ENCODE results near the gene DOCK2.

Gene DOCK2

DNA sequence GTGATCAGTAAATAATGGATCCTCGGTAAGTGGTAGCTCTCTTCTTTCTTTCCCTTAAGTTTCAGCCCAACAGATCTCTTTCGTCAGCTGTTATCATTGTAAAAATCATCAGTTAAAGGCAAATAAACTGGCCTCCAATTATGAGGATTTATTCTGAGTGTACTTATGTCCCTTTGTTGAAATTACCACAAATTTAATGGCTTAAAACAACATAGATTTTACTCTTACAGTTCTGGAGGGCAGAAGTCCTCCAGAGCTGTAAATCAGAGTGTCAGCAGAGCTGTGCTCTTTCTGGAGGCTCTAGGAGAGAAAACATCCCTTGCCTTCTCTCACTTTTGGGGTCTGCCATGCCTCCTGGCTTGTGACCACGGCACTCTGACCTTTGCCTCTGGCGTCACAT, 238.7 kb downstream of the DOCK2 start:
- TF ChIP-seq, protein P1, sequence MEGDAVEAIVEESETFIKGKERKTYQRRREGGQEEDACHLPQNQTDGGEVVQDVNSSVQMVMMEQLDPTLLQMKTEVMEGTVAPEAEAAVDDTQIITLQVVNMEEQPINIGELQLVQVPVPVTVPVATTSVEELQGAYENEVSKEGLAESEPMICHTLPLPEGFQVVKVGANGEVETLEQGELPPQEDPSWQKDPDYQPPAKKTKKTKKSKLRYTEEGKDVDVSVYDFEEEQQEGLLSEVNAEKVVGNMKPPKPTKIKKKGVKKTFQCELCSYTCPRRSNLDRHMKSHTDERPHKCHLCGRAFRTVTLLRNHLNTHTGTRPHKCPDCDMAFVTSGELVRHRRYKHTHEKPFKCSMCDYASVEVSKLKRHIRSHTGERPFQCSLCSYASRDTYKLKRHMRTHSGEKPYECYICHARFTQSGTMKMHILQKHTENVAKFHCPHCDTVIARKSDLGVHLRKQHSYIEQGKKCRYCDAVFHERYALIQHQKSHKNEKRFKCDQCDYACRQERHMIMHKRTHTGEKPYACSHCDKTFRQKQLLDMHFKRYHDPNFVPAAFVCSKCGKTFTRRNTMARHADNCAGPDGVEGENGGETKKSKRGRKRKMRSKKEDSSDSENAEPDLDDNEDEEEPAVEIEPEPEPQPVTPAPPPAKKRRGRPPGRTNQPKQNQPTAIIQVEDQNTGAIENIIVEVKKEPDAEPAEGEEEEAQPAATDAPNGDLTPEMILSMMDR (IDR thresholded peaks at IDR 0.05; ENCODE audit: extremely low read depth, missing control alignments): no peak
- no peak for DNase-seq (ENCODE audit: low spot score)

- TF ChIP-seq, protein P1 (IDR thresholded peaks at IDR 0.05; ENCODE audit: extremely low read depth, missing control alignments): no peak
- no peak for DNase-seq (ENCODE audit: low spot score)
These were observed 239.3 kb downstream of the DOCK2 start for GRCh38 chr5:169876386-169876785.

DNA sequence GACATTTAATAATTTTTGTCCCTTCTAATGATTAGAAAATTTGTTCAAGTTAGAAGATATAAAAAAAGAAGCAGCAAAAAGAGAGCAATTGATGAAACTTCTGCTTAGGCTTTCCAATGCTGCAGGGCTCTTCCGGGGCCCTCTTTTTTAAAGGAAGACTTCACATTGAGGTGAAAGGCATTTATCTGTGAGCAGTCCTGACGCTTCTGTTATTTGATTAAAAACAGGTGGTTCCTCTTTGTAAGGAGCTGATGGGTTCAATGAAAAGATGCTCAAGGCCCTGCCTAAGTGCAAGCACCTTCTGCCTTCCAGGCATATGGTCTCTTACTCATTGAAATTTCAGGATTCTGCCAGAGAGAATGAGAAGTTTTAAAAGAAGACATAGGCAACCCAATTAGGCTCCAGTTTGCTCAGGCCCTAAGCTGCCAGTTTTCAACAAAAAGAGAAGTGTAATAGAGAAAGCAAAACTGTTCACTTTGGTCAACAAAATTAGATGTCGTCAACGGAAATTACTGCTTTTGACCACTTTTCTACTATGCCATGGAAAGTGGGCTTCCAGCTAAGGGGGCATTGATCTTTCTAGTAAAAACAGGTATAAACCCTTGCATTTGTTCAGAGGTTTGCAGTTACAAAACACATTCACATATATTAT, 243.1 kb downstream of the DOCK2 start:
- DNase-seq (ENCODE audit: low spot score): peak; percentile 20
- TF ChIP-seq, protein P1 (IDR thresholded peaks at IDR 0.05; ENCODE audit: extremely low read depth, missing control alignments): no peak

- no peak for DNase-seq (ENCODE audit: low spot score)
- TF ChIP-seq, protein P1 (IDR thresholded peaks at IDR 0.05; ENCODE audit: extremely low read depth, missing control alignments): no peak
These were observed 243.7 kb downstream of the DOCK2 start for GRCh38 chr5:169880785-169881184.

DNA sequence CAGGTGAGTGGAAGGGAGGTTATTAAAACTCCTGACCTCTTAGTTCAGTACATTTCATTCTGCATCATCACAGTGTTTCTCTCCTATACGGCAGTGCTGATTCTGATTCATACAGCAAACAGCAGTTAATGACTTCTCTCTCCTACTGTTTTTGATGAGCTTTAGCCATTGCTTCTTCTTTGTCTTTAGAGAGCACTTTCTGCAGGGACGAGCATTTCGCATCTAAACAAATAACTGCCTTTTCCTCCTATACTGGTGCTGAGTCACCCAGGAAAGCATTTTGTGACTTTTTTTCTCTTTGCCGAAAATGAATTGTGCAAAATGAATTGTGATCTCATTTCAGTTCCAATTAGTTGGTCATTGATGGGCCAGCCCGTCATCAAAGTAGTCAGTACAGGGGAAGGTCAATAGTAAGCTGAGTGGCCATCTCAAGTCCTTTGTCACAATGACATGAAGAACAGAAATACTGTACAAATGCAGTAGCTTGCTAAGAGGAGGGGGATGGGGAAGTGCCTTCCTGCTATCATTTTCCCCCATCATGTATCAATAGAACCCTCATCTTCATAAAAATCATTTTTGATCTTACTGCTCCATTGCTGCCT, 244.7 kb downstream of the DOCK2 start:
- no peak for DNase-seq (ENCODE audit: low spot score)
- TF ChIP-seq, protein P1 (IDR thresholded peaks at IDR 0.05; ENCODE audit: extremely low read depth, missing control alignments): no peak

DNA sequence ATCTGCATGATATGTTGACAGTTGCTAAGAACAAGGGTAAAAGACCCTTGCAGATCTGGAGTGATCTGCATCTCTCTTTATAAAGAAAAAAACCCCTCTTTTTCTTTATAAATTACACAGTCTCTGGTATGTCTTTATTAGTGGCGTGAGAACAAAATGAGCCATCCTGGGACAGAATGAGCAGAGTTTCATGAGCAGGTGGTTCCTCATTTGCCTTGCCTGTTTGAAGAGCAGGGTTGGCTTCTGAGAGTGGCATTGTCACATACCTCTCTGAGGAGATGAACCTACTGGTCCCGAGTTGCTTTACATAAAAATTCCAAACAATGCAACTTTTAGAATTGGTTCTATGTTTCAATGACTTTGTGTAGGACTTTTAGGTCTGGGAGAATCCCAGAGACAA, 249.0 kb downstream of the DOCK2 start:
- no peak for DNase-seq (ENCODE audit: low spot score)
- TF ChIP-seq, protein P1 (IDR thresholded peaks at IDR 0.05; ENCODE audit: extremely low read depth, missing control alignments): no peak

GRCh38 chr5:169886677-169887076, 249.6 kb downstream of the DOCK2 start:
- TF ChIP-seq, protein P1 (IDR thresholded peaks at IDR 0.05; ENCODE audit: extremely low read depth, missing control alignments): no peak
- DNase-seq (ENCODE audit: low spot score): no peak
